ENCODE results near the gene SMIM35. TPM values are rescaled to one million over a fixed set of nuclear protein-coding genes. Genes with fewer than 3 reads are reported as not detected.

Gene SMIM35
- total and polyA plus RNA-seq, 7 donors = 0.09 TPM; not detected in 6

DNA sequence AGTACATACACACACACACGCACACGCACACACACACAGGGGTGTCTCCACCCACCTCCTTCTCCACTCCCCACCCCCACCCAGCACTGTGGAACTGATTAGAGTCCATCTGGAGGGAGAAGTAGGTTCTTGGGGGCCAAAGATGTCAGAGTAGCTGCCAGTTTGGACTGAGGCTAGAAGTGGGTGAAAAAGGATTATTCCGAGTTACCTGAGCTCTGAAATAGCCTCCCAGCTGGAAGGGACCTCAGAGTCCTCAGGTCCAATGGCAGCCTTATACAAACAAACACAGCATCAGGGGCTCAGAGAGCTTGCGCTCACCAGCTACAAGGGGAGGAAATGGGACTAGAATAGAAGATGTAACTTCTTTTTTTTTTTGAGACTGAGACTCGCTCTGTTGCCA, 79.7 kb downstream of the SMIM35 start:
- Histone ChIP-seq H3K36me3 (ENCODE audit: insufficient read depth in 1 of 2, low read depth in 1 of 2) (no peaks in the 10 kb centered on the region), H3K9me3 (no peaks in the 10 kb centered on the region), H3K4me3 (no peak overlapping the region), H3K27me3 (ENCODE audit: insufficient read depth in 3 of 3, low read length in 2 of 3) (peaks cover 0 to 4% (median 3%) of the 10 kb centered on the region in 3 donors), H3K27ac (no peak overlapping the region), H3K4me1 (no peaks in the 10 kb centered on the region)
- intact Hi-C loops (cut with DNase I) = no loop called here
- TF ChIP-seq CTCF (IDR thresholded peaks at IDR 0.05) = no peak
- ATAC-seq (no peak), DNase-seq (no peak)
- WGBS, 3 donors = 86 to 91% (median 88%) methylated on average over 5 of the region's 5 CpGs

GRCh38 chr11:118006153-118006534, 80.6 kb downstream of the SMIM35 start:
- Histone ChIP-seq H3K27ac (no peak overlapping the region), H3K36me3 (ENCODE audit: insufficient read depth in 1 of 2, low read depth in 1 of 2) (no peaks in the 10 kb centered on the region), H3K9me3 (no peaks in the 10 kb centered on the region), H3K27me3 (ENCODE audit: insufficient read depth in 3 of 3, low read length in 2 of 3) (peaks cover 0 to 4% (median 3%) of the 10 kb centered on the region in 3 donors), H3K4me1 (no peaks in the 10 kb centered on the region), H3K4me3 (no peak overlapping the region)
- TF ChIP-seq CTCF (IDR thresholded peaks at IDR 0.05) = no peak
- DNase-seq = no peak
- no peak for ATAC-seq
- intact Hi-C loops (cut with DNase I) = no loop called here
- 85 to 93% (median 90%) methylated on average over 4 of the region's 4 CpGs for WGBS, 3 donors

DNA sequence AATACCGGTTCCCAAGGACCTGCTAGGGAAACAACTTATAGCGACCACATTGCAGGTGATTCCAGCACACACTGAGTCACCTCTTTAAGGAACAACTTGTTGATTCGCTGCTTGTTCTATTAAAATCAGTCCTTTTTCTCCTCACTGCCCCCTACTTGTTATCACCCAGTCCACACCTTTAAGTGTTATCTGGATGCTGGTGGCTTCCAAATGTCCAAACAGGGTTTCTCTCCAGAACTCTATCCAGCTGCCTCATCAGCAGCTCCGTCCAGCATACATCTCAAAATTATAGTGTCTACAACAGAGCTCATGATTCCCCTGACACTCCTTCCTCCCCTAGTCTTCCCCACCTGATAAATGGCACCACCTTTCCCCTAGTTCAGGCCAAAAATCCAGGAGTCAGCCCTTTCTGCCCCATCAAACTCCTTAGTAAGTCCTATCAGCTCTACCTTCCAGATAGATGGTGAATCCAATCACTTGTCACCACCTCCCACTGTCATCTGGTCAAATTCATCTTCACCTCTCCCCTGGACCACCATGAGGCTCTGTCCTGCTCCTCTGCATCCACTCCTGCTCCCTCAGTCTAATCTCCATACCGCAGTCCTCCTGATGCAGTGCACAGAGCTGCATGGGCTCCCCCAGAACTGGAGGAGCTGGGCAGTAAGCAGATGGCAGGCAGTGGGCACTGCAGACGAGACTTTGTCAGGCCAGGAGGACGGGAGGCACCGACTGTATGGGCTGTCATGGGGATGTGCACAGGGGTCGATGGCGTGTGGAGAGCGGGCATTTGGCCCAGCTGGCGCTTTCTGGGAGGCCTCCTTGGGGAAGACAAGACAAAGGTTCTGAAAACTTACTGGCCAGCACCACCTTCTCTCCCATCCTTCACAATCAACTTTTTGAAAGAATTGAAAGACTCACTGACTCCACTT, 81.3 kb downstream of the SMIM35 start:
- ATAC-seq (no peak), DNase-seq (no peak)
- Histone ChIP-seq H3K36me3 (ENCODE audit: insufficient read depth in 1 of 2, low read depth in 1 of 2) (no peaks in the 10 kb centered on the region), H3K4me1 (no peaks in the 10 kb centered on the region), H3K27me3 (ENCODE audit: insufficient read depth in 3 of 3, low read length in 2 of 3) (peaks cover 0 to 4% (median 3%) of the 10 kb centered on the region in 3 donors), H3K27ac (no peak overlapping the region), H3K4me3 (no peak overlapping the region), H3K9me3 (no peaks in the 10 kb centered on the region)
- WGBS, 3 donors = 86 to 89% (median 88%) methylated on average over 12 of the region's 12 CpGs
- intact Hi-C loops (cut with DNase I) = no loop called here
- no peak for TF ChIP-seq CTCF (IDR thresholded peaks at IDR 0.05)

DNA sequence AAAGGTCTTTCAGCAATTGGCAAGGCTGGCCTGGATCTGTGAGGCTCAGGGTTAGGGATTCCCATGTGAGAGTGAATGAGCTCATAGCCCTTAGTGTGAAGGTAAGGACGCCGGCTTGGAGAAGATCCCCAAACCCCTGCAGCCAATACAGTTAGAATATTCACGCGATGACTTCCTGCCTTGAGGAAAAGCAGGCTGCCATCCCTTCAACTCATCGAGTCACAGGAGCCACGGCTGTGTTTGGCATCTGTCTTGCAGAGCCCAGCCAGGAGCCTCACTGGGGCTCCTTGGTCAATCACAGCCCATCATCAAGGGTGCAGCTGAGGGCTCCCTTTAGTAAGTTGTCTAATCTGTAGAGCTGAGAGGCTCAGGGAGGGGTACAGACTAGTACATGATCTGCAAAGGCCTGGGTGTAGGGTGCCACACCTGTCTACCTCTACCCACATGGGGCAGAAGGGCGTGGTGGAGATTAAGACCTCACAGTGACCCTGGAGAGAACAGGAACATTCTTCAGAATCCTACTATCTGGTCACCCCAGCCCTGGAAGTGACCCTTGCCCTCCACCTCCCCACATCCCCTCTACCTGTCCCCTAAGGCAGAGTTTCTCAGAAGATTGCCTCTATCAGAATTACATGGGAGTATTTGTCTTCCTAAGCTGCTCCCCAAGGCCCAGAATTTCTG, 82.1 kb downstream of the SMIM35 start:
- no peaks in the 10 kb centered on the region for H3K4me1 ChIP-seq

More for the DNA sequence above, 82.1 kb downstream of the SMIM35 start:
- Histone ChIP-seq H3K4me3 (no peak overlapping the region), H3K27ac (no peak overlapping the region), H3K9me3 (no peaks in the 10 kb centered on the region), H3K27me3 (ENCODE audit: insufficient read depth in 3 of 3, low read length in 2 of 3) (peaks cover 0 to 4% (median 0%) of the 10 kb centered on the region in 3 donors), H3K36me3 (ENCODE audit: insufficient read depth in 1 of 2, low read depth in 1 of 2) (no peaks in the 10 kb centered on the region)
- DNase-seq = no peak
- ATAC-seq = no peak
- intact Hi-C loops (cut with DNase I) = no loop called here
- no peak for TF ChIP-seq CTCF (IDR thresholded peaks at IDR 0.05)
- 90 to 92% (median 91%) methylated on average over 7 of the region's 7 CpGs for WGBS, 3 donors

All from psoas muscle (tissue), 8 donors.